B cell (primary cell): ENCODE results near the gene SNAPIN. TPM values are rescaled to one million over a fixed set of nuclear protein-coding genes. Genes with fewer than 3 reads are reported as not detected.

Experiments used
- ATAC-seq: fragments of 200-7000 bp; cut with Tn5 transposase; one replicate; pipeline ENCODE4 v1.10.0; 2021; ENCODE audit warnings: low read depth, mild to moderate bottlenecking, moderate number of reproducible peaks, moderate library complexity
- CTCF ChIA-PET: fragments of 350-600 bp; sonication (Branson Sonifier 250); formaldehyde crosslinking; loops from one replicate; lab custom pipeline; 2021; ENCODE audit warnings: antibody characterized with exemption, inconsistent platforms; lab: Charles Lee
- POLR2A ChIA-PET: fragments of 350-600 bp; sonication (Branson Sonifier 250); formaldehyde crosslinking; loops from one replicate; lab custom pipeline; 2021; ENCODE audit warnings: antibody characterized with exemption; lab: Charles Lee
- DNase-seq: peaks from one replicate; pipeline ENCODE4 v3.0.0; 2013
- H2AFZ ChIP-seq: 2 replicates; pipeline ENCODE4 v1.6.1; 2012; ENCODE audit warnings: mild to moderate bottlenecking, low read depth, low read length; ENCODE audit not compliant: insufficient read depth, poor library complexity, severe bottlenecking
- H3K27ac ChIP-seq, 2 donors: 1 replicate in 1 of 2; 2 replicates in 1 of 2; pipeline ENCODE4 v1.5.1; 2012 to 2013; ENCODE audit warnings: low read length in 2 of 2, mild to moderate bottlenecking in 2 of 2, moderate library complexity in 1 of 2
- H3K27me3 ChIP-seq, 4 experiments: fragments of 200-600 bp in 1 of 4; sonication (generic) in 1 of 4; replicated peaks in 1 of 4; 1 replicate in 2 of 4; 2 replicates in 2 of 4; pipeline versions ENCODE4 v1.6.1 to v1.7.0; 2013 to 2016; ENCODE audit warnings: low read length in 3 of 4, mild to moderate bottlenecking in 2 of 4, mixed read lengths in 1 of 4, moderate library complexity in 1 of 4; ENCODE audit not compliant: insufficient read depth in 4 of 4, control insufficient read depth in 3 of 4; ENCODE audit errors: control extremely low read depth in 1 of 4
- H3K36me3 ChIP-seq, 2 experiments: replicated peaks in 1 of 2; 1 replicate in 1 of 2; 2 replicates in 1 of 2; pipeline versions ENCODE4 v1.6.1 to v1.7.1; 2013; ENCODE audit warnings: low read length in 1 of 2; ENCODE audit not compliant: insufficient read depth in 2 of 2, control insufficient read depth in 1 of 2; ENCODE audit errors: control extremely low read depth in 1 of 2, extremely low read depth in 1 of 2
- H3K4me1 ChIP-seq, 2 donors: fragments of 200-600 bp in 1 of 2; sonication (generic) in 1 of 2; 1 replicate in 1 of 2; 2 replicates in 1 of 2; pipeline versions ENCODE4 v1.5.1 to v1.6.1; 2013 to 2017; ENCODE audit warnings: low read length in 2 of 2; ENCODE audit not compliant: control insufficient read depth in 2 of 2, insufficient read depth in 2 of 2
- H3K4me2 ChIP-seq: replicated peaks from 2 replicates; pipeline ENCODE3; 2012; ENCODE audit warnings: mild to moderate bottlenecking, low read depth, low read length; ENCODE audit not compliant: poor library complexity, severe bottlenecking
- H3K4me3 ChIP-seq, 5 experiments: fragments of 200-600 bp in 1 of 5; sonication (generic) in 1 of 5; 1 replicate in 3 of 5; 2 replicates in 2 of 5; pipeline versions ENCODE4 v1.5.1 to v1.7.0; 2011 to 2016; ENCODE audit warnings: low read length in 4 of 5, mild to moderate bottlenecking in 4 of 5, low read depth in 2 of 5, control low read depth in 1 of 5, moderate library complexity in 1 of 5; ENCODE audit not compliant: insufficient read depth in 1 of 5; ENCODE audit errors: control extremely low read depth in 1 of 5, extremely low read depth in 1 of 5
- H3K79me2 ChIP-seq: fragments of 200-600 bp; sonication (generic); one replicate; pipeline ENCODE4 v1.6.0; 2016; ENCODE audit warnings: low read length; ENCODE audit not compliant: control insufficient read depth, insufficient read depth
- H3K9ac ChIP-seq: fragments of 200-600 bp; sonication (generic); 2 replicates; pipeline ENCODE4 v1.6.1; 2017; ENCODE audit warnings: mild to moderate bottlenecking, low read length, moderate library complexity
- H3K9me3 ChIP-seq, 3 donors: one replicate each; pipeline versions ENCODE4 v1.6.1 to v1.7.1; 2013; ENCODE audit warnings: low read length in 2 of 3; ENCODE audit not compliant: control insufficient read depth in 2 of 3, insufficient read depth in 1 of 3; ENCODE audit errors: control extremely low read depth in 1 of 3
- H4K20me1 ChIP-seq: 2 replicates; pipeline ENCODE4 v1.6.0; 2012; ENCODE audit warnings: mild to moderate bottlenecking, low read length; ENCODE audit not compliant: insufficient read depth, control insufficient read depth, poor library complexity, severe bottlenecking
- H3K27ac Mint-ChIP-seq: one replicate; pipeline ENCODE4 v1.8.0; 2021; ENCODE audit warnings: mixed read lengths
- H3K27me3 Mint-ChIP-seq: one replicate; pipeline ENCODE4 v1.8.0; 2021; ENCODE audit warnings: mixed read lengths
- H3K4me1 Mint-ChIP-seq: one replicate; pipeline ENCODE4 v1.8.0; 2021; ENCODE audit warnings: mixed read lengths
- H3K4me3 Mint-ChIP-seq: one replicate; pipeline ENCODE4 v1.8.0; 2021; ENCODE audit warnings: mixed read lengths
- H3K9me3 Mint-ChIP-seq: one replicate; pipeline ENCODE4 v1.8.0; 2022; ENCODE audit warnings: mixed read lengths; ENCODE audit not compliant: insufficient read depth
- CTCF ChIP-seq: fragments of 200-600 bp; IDR thresholded peaks from one replicate; pipeline ENCODE4 v1.8.0; 2022; ENCODE audit warnings: antibody characterized with exemption, mild to moderate bottlenecking
- EZH2 ChIP-seq: IDR thresholded peaks from 2 replicates; pipeline ENCODE4 v1.6.1; 2012; ENCODE audit warnings: borderline replicate concordance, low read depth, mild to moderate bottlenecking, moderate library complexity, low read length; ENCODE audit not compliant: insufficient read depth, poor library complexity, severe bottlenecking
- WGBS: methylation state at CpG from one replicate; pipeline ENCODE4 v1.1.5; 2013; ENCODE audit warnings: missing lambda C conversion rate; ENCODE audit not compliant: insufficient coverage; 5-methylcytosine and 5-hydroxymethylcytosine counted together
- intact Hi-C: fragments of 100-400 bp; cut with micrococcal nuclease; formaldehyde crosslinking; loops from one replicate; pipeline ENCODE4 v1.10.0; 2022
- polyA plus RNA-seq: library from polyadenylated mRNA; depleted of rRNA; stranded (reverse); fragments of >200 nt; gene quantifications from 2 replicates; pipeline ENCODE4 v1.2.3, GENCODE V29; 2012
- total RNA-seq, 2 donors: library from RNA; stranded (reverse); fragments of 120-200 nt in 1 of 2; gene quantifications; 1 replicate in 1 of 2; 2 replicates in 1 of 2; pipeline versions ENCODE4 v1.2.3 to v1.2.4, GENCODE V29; 2013 to 2022

SNAPIN gene
- total and polyA plus RNA-seq, 2 donors (not counting 1 experiment from before 2014, with no cell fraction given): 22.7 to 37.6 TPM

GRCh38 chr1:153608742-153609584, 49.5 kb upstream of the SNAPIN start:
- no peak for TF ChIP-seq CTCF
- no peak for TF ChIP-seq EZH2
- Mint-ChIP-seq H3K27me3 (no peaks in the 10 kb centered on the region), H3K4me1 (peaks cover 2% of the 10 kb centered on the region), H3K9me3 (no peaks in the 10 kb centered on the region), H3K4me3 (no peak overlapping the region), H3K27ac (no peak overlapping the region)
- H3K9ac ChIP-seq: no peak overlapping the region
- intact Hi-C loops: no loop called here
- ChIA-PET CTCF (no interaction called here), POLR2A (no interaction called here)
- peaks cover 0 to 4% of the 10 kb centered on the region in 2 donors for H3K4me1 ChIP-seq
- no peaks in the 10 kb centered on the region for H3K79me2 ChIP-seq
- H2AFZ ChIP-seq: no peak overlapping the region
- no peak overlapping the region for H3K27ac ChIP-seq
- no peaks in the 10 kb centered on the region for H3K9me3 ChIP-seq
- no peak overlapping the region for H3K4me2 ChIP-seq
- DNase-seq (no peak), ATAC-seq (no peak)
- H3K27me3 ChIP-seq: no peaks in the 10 kb centered on the region
- WGBS: 92% methylated on average over 16 of the region's 19 CpGs
- H3K4me3 ChIP-seq: no peak overlapping the region
- no peaks in the 10 kb centered on the region for H3K36me3 ChIP-seq
- H4K20me1 ChIP-seq: no peaks in the 10 kb centered on the region

- H3K9me3 ChIP-seq: no peaks in the 10 kb centered on the region
- Mint-ChIP-seq H3K4me1 (peaks cover 2% of the 10 kb centered on the region), H3K4me3 (no peak overlapping the region), H3K27ac (no peak overlapping the region), H3K9me3 (no peaks in the 10 kb centered on the region), H3K27me3 (no peaks in the 10 kb centered on the region)
- no peak for ATAC-seq
- no peak overlapping the region for H2AFZ ChIP-seq
- H3K27ac ChIP-seq: no peak overlapping the region
- no peaks in the 10 kb centered on the region for H3K79me2 ChIP-seq
- CTCF ChIA-PET: interaction anchor here (0.6 kb wide), 1 partner anchor 14 kb away, joined by 6 read pairs; no protein-coding TSS in a partner anchor
- H3K4me3 ChIP-seq: no peak overlapping the region
- POLR2A ChIA-PET: no interaction called here
- H3K27me3 ChIP-seq: no peaks in the 10 kb centered on the region
- no peak overlapping the region for H3K9ac ChIP-seq
- H4K20me1 ChIP-seq: no peaks in the 10 kb centered on the region
- TF ChIP-seq EZH2 (no peak), CTCF (no peak)
- DNase-seq: no peak
- intact Hi-C loops: no loop called here
- 88% methylated on average over 4 of the region's 6 CpGs for WGBS
- no peak overlapping the region for H3K4me2 ChIP-seq
- peaks cover 0 to 4% of the 10 kb centered on the region in 2 donors for H3K4me1 ChIP-seq
- no peaks in the 10 kb centered on the region for H3K36me3 ChIP-seq
Observed at GRCh38 chr1:153609585-153609907, 49.0 kb upstream of the SNAPIN start.
